ENCODE results near the gene PRXL2A. TPM values are rescaled to one million over a fixed set of nuclear protein-coding genes. Genes with fewer than 3 reads are reported as not detected.
A peak's percentile ranks its signal among the peaks of the same experiment; 100 is the strongest.

Gene PRXL2A
- total RNA-seq, 1 experiment from 2014 or later, result 47.1 TPM

DNA sequence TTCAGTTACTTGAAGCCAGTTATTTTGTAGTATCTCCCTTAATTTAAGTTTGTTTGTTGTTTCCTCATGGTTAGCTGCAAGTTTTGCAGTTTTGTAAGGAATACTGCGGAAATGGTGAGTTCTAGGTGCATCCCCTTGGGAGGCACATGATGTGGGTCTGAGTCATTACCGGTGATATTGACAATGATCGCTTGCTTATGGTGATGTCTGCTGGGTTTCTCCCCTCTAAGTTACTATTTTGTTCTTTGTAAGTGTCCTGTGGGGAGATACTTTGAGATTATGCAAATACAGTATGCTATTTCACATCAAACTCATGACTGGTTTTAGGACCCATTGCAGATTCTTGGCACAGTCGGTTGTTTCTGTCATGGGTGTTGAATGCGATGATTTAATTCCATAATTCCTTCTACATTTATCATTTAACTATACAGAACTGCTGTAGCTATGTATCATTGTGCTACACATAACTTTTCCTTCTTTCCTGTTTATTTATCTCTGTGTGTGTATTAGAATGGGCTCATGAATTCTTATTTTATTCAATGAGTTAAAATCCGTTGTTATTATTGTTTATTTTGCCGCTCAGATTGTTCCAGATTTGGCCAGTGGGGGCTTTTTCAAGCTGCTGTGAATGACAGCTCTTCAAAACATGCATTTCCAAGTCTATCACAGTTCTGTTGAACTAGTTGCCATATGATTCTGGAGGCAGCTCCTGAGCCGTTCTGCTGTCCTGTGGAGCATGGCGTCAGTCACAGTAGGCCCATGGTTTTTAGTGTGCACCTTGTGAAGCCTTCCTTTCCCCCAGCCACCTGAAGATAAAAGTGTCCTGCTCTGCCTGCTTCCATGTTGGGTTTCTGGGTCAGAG lies 64.1 kb downstream of the PRXL2A start:
- no peak overlapping the region for H2AFZ ChIP-seq (ENCODE audit: low read length)
- H4K5ac ChIP-seq (ENCODE audit: insufficient read length, low read depth, low read length), result no peak overlapping the region
- H3K4me1 Mint-ChIP-seq, result peaks cover 42 to 57% of the 10 kb centered on the region in 2 experiments
- no peak overlapping the region for H3K27ac ChIP-seq (ENCODE audit: insufficient read length, low read depth, low read length)
- H3K4me2 ChIP-seq (ENCODE audit: insufficient read depth, insufficient read length, low read length), result no peak overlapping the region
- peaks cover 9% of the 10 kb centered on the region for H3K79me1 ChIP-seq (ENCODE audit: insufficient read depth, low read depth, low read length, poor library complexity, severe bottlenecking)
- no peak overlapping the region for H3K4ac ChIP-seq (ENCODE audit: low read depth, low read length)
- H3K27me3 ChIP-seq (ENCODE audit: insufficient read depth, low read length), result no peaks in the 10 kb centered on the region; the same call in 1 of the 2 replicates
- H3K4me3 Mint-ChIP-seq, result no peak overlapping the region
- no CpG with 5 or more reads among the region's 9 CpGs for WGBS (ENCODE audit: extremely low coverage, insufficient read length, low lambda C conversion rate)
- no peak overlapping the region for H4K8ac ChIP-seq (replicated peaks; ENCODE audit: insufficient read length, low read depth, low read length)
- H3K9ac ChIP-seq (ENCODE audit: extremely low read depth, insufficient read length, low read length), result no peak overlapping the region
- DNase-seq, result no peak
- H3K18ac ChIP-seq (ENCODE audit: insufficient read length, low read depth, low read length), result no peak overlapping the region
- 0 out of 2 replicates have a peak, but pooled peaks cover 2% of the 10 kb centered on the region for H3K79me2 ChIP-seq (ENCODE audit: insufficient read depth, low read length)
- no peak overlapping the region for H2BK15ac ChIP-seq (ENCODE audit: low read depth, low read length)
- no peaks in the 10 kb centered on the region for H3K9me3 ChIP-seq (ENCODE audit: control insufficient read depth, low read depth, low read length)
- no peaks in the 10 kb centered on the region for H3K9me3 Mint-ChIP-seq
- H3K14ac ChIP-seq (ENCODE audit: insufficient read depth, low read length), result no peak overlapping the region
- TF ChIP-seq CTCF (conservative IDR thresholded peaks at IDR 0.05), result no peak
- H3K27ac Mint-ChIP-seq, result peak overlapping the region in 2 of 3 experiments; percentile 26 to 27; a peak in 1 of 7 replicates
- H2BK12ac ChIP-seq (ENCODE audit: insufficient read length, low read depth, low read length), result no peak overlapping the region
- no peaks in the 10 kb centered on the region for H3K23me2 ChIP-seq (ENCODE audit: insufficient read length, low read depth, low read length, poor library complexity, severe bottlenecking)
- no peak overlapping the region for H2BK20ac ChIP-seq (ENCODE audit: low read depth, low read length, poor library complexity, severe bottlenecking)
- H4K91ac ChIP-seq (ENCODE audit: insufficient read length, low read depth, low read length), result no peak overlapping the region
- H3K36me3 Mint-ChIP-seq (ENCODE audit: insufficient read depth in 1 of 3, low read depth in 3 of 3), result peaks cover 8 to 23% (median 19%) of the 10 kb centered on the region in 3 experiments; a peak in 6 of 7 replicates
- H2BK5ac ChIP-seq (ENCODE audit: insufficient read length, low read length), result no peak overlapping the region
- peaks cover 35% of the 10 kb centered on the region for H3K27me3 Mint-ChIP-seq (ENCODE audit: low read depth)
- no peak overlapping the region for H2AK5ac ChIP-seq (ENCODE audit: insufficient read length, low read length)
- no peaks in the 10 kb centered on the region for H4K20me1 ChIP-seq (ENCODE audit: control insufficient read depth, insufficient read depth, insufficient read length)
- no peak overlapping the region for H3K23ac ChIP-seq (ENCODE audit: insufficient read length, low read depth, low read length)
- H2BK120ac ChIP-seq (ENCODE audit: low read depth, low read length, poor library complexity, severe bottlenecking), result no peak overlapping the region
- H3K56ac ChIP-seq (ENCODE audit: insufficient read length, low read depth, low read length), result no peak overlapping the region
- H3T11ph ChIP-seq (ENCODE audit: low read length), result no peak overlapping the region
- H3K4me1 ChIP-seq (ENCODE audit: insufficient read depth, low read length), result peaks cover 8% of the 10 kb centered on the region; the same call in 1 of the 2 replicates
